Mucosa of stomach (tissue), 1 donor: ENCODE results near the gene TUBA1B.

Source experiments
- H3K27me3 ChIP-seq: one replicate; pipeline ENCODE4 v1.7.0; 2013; ENCODE audit warnings: mild to moderate bottlenecking, low read length; ENCODE audit not compliant: control insufficient read depth, insufficient read depth
- H3K36me3 ChIP-seq: one replicate; pipeline ENCODE4 v1.7.0; 2013; ENCODE audit warnings: low read length; ENCODE audit not compliant: control insufficient read depth, insufficient read depth
- H3K4me1 ChIP-seq: one replicate; pipeline ENCODE4 v1.7.0; 2013; ENCODE audit warnings: mild to moderate bottlenecking, low read length; ENCODE audit not compliant: control insufficient read depth, insufficient read depth
- H3K4me3 ChIP-seq: one replicate; pipeline ENCODE4 v1.7.0; 2013; ENCODE audit warnings: low read length
- H3K9ac ChIP-seq: one replicate; pipeline ENCODE4 v1.7.0; 2013; ENCODE audit warnings: mild to moderate bottlenecking, low read length, moderate library complexity
- H3K9me3 ChIP-seq: one replicate; pipeline ENCODE4 v1.7.0; 2013; ENCODE audit warnings: mild to moderate bottlenecking, low read length, moderate library complexity; ENCODE audit not compliant: control insufficient read depth
- donor health status: Pancreatic carcinoma.

TUBA1B gene

GRCh38 chr12:49094160-49094974 is 36.8 kb downstream of the TUBA1B start, which contains the start of gene DHH:
TSS of gene DHH (minus strand) at chr12:49094801. CDS start at chr12:49094512, 289 bp downstream.
- no peak within 1 kb of the TSS for H3K9ac ChIP-seq
- H3K9me3 ChIP-seq: no peaks in the 10 kb centered on the region
- peaks cover 41% of the 10 kb centered on the region for H3K4me1 ChIP-seq
- peaks cover 62% of the 10 kb centered on the region for H3K27me3 ChIP-seq
- H3K36me3 ChIP-seq: no peaks in the 10 kb centered on the region
- H3K4me3 ChIP-seq: no peak within 1 kb of the TSS

GRCh38 chr12:49093792-49094159 is 37.4 kb downstream of the TUBA1B start:
- peaks cover 46% of the 10 kb centered on the region for H3K4me1 ChIP-seq
- peaks cover 68% of the 10 kb centered on the region for H3K27me3 ChIP-seq
- H3K9ac ChIP-seq: no peak overlapping the region

GRCh38 chr12:49092816-49093406 is 38.3 kb downstream of the TUBA1B start:
- Histone ChIP-seq H3K9me3 (no peaks in the 10 kb centered on the region), H3K9ac (peak overlapping the region; percentile 12), H3K36me3 (no peaks in the 10 kb centered on the region), H3K4me3 (no peak overlapping the region), H3K4me1 (peaks cover 54% of the 10 kb centered on the region), H3K27me3 (peaks cover 74% of the 10 kb centered on the region)

More at GRCh38 chr12:49093792-49094159, 37.4 kb downstream of the TUBA1B start:
- Histone ChIP-seq H3K36me3 (no peaks in the 10 kb centered on the region), H3K9me3 (no peaks in the 10 kb centered on the region), H3K4me3 (no peak overlapping the region)

DNA sequence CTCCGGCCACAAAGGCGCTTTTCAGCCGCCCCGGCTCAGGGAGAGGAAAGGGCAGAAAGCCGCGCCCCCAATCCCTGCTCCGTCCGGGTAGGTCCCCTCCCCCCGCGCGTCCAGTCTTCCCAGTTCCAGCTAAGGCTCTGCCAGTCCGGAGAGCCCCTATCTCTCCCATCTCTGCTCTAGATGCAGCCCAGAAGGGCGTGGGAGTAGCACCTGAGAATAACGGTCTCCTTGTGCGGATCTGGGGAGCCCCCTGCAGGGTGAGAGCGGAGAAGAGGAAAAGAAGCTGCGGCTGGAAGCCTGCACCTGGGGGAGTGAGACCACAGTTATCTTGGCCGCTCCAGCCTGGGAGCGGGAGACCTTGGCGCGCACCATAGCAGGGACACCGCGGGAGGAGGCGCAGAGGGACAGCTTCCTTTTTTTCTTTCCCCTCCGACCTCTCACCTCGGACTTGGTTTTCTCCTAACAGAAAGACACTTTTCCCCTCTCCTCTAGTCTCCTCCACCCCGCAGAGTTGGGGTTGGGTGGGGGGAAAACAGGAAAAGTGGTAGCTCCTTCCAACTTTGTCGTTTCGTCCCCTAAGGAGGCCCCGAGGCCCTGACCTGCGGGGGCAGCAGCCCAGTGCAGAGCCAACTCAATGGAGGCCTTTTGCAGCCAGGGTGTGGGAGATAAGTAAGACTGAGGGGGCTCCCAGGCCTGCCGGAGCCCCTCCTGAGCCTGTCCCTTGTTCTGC is 38.9 kb downstream of the TUBA1B start:
- Histone ChIP-seq H3K9ac (peak overlapping the region; percentile 12), H3K9me3 (no peaks in the 10 kb centered on the region), H3K36me3 (no peaks in the 10 kb centered on the region), H3K4me1 (peaks cover 60% of the 10 kb centered on the region), H3K4me3 (no peak overlapping the region), H3K27me3 (peaks cover 74% of the 10 kb centered on the region)

DNA sequence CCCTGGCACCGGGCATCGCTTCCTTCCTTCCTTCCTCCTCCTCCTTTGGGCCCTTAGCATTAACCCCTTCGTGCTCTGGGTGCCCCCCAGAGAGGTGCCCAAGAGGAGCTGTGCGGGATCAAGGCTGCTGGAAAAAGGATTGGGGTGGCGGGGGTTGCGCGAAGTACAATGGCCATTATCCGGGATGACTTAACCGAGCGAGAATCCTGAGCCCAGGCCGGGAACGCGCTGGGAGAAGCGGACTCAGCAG is 39.4 kb downstream of the TUBA1B start:
- Histone ChIP-seq H3K4me3 (no peak overlapping the region), H3K27me3 (peaks cover 74% of the 10 kb centered on the region), H3K9ac (no peak overlapping the region), H3K9me3 (no peaks in the 10 kb centered on the region), H3K36me3 (no peaks in the 10 kb centered on the region), H3K4me1 (peaks cover 60% of the 10 kb centered on the region)

GRCh38 chr12:49091056-49091835 is 39.9 kb downstream of the TUBA1B start:
- Histone ChIP-seq H3K4me1 (peaks cover 60% of the 10 kb centered on the region), H3K27me3 (peaks cover 74% of the 10 kb centered on the region), H3K36me3 (no peaks in the 10 kb centered on the region), H3K9ac (no peak overlapping the region), H3K9me3 (no peaks in the 10 kb centered on the region), H3K4me3 (no peak overlapping the region)

GRCh38 chr12:49089821-49090773 is 41.1 kb downstream of the TUBA1B start:
- peaks cover 69% of the 10 kb centered on the region for H3K27me3 ChIP-seq
- no peaks in the 10 kb centered on the region for H3K9me3 ChIP-seq
- H3K36me3 ChIP-seq: no peaks in the 10 kb centered on the region
- no peak overlapping the region for H3K4me3 ChIP-seq
- H3K4me1 ChIP-seq: peaks cover 60% of the 10 kb centered on the region
- no peak overlapping the region for H3K9ac ChIP-seq

GRCh38 chr12:49088932-49089330 is 42.3 kb downstream of the TUBA1B start:
- Histone ChIP-seq H3K9ac (no peak overlapping the region), H3K4me1 (peaks cover 49% of the 10 kb centered on the region), H3K4me3 (no peak overlapping the region)

DNA sequence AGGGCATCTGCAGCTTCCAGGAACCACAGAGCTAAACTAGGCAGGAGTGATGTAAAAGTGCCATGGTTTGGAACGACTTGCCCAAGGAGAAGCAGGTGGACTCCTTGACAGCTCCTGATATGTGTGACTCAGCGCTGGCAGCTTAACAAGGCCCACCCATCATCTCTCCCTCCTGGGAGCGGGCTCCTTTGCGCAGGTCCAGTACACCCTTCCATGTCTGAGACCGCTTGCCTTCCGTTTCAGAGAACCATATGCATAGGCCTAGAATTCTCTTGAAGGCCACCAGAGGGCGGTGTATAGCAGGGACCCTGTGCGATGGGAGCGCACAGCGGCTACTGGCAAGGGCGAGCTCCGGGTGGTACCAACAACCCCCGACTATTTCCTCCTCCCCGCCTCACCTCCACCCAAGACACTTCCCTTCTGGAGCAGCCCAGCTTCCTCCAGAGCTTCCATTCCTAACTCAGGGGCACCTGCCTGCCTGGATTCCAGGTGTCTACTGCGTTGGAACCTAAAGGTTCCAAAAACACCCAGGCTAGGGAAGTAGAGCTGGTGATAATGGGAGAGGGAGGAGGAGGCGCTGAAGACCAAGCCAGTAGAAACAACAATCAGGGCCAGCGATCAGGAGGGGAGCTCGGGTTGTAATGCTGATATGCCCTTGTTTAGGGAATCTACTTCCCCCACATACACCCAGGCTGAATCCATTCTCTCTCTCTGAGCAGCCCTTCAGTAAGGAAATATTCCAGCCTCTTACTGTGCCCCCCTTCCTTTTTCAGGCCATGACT is 42.9 kb downstream of the TUBA1B start:
- Histone ChIP-seq H3K4me1 (peaks cover 45% of the 10 kb centered on the region), H3K36me3 (no peaks in the 10 kb centered on the region), H3K27me3 (peaks cover 51% of the 10 kb centered on the region), H3K4me3 (no peak overlapping the region), H3K9me3 (no peaks in the 10 kb centered on the region), H3K9ac (no peak overlapping the region)

More at GRCh38 chr12:49088932-49089330, 42.3 kb downstream of the TUBA1B start:
- H3K36me3 ChIP-seq: no peaks in the 10 kb centered on the region
- no peaks in the 10 kb centered on the region for H3K9me3 ChIP-seq
- peaks cover 57% of the 10 kb centered on the region for H3K27me3 ChIP-seq

DNA sequence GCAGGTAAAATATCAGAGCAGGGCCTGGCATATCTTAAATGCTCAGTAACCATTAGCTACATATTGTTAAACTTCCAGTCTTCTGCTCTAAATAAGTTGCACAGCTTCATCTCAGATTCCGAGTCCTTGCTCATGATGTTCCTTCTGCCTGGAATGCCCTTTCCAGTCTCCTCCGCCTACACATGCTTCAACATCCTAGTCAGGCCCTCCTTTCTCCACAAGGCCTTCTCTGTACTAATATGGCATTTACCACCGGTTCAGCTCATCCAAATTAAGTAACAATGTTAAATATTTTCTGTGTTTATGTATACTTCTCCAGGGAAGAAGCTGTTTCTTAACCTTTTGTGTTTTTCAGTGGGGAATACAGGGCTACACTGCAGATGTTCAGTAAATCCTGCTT is 45.1 kb downstream of the TUBA1B start:
- Histone ChIP-seq H3K4me1 (peaks cover 33% of the 10 kb centered on the region), H3K36me3 (no peaks in the 10 kb centered on the region)

More for the DNA sequence above, 45.1 kb downstream of the TUBA1B start:
- peaks cover 29% of the 10 kb centered on the region for H3K27me3 ChIP-seq
- no peaks in the 10 kb centered on the region for H3K9me3 ChIP-seq
- no peak overlapping the region for H3K4me3 ChIP-seq
- H3K9ac ChIP-seq: no peak overlapping the region
